ENCODE data around the gene POLD2.

POLD2 gene

GRCh38 chr7:44073664-44074348 is 49.5 kb downstream of the POLD2 start:
- no peak for DNase-seq (ENCODE audit: low read depth in 1 of 2, low spot score in 1 of 2)
- TF ChIP-seq JUND (IDR thresholded peaks at IDR 0.05; ENCODE audit: low read depth) = no peak
- in situ Hi-C loops (cut with HindIII; ENCODE audit: low pct_unique_long_range_greater_than_20kb, low sequenced_read_pairs) = no loop called here

GRCh38 chr7:44072364-44073231 is 50.8 kb downstream of the POLD2 start:
- in situ Hi-C loops (cut with HindIII; ENCODE audit: low pct_unique_long_range_greater_than_20kb, low sequenced_read_pairs) = no loop called here
- no peak for TF ChIP-seq JUND (IDR thresholded peaks at IDR 0.05; ENCODE audit: low read depth)
- DNase-seq (ENCODE audit: low read depth in 1 of 2, low spot score in 1 of 2) = peak; percentile 60 to 77

- DNase-seq (ENCODE audit: low read depth in 1 of 2, low spot score in 1 of 2) = no peak
- TF ChIP-seq JUND (IDR thresholded peaks at IDR 0.05; ENCODE audit: low read depth) = no peak
- in situ Hi-C loops (cut with HindIII; ENCODE audit: low pct_unique_long_range_greater_than_20kb, low sequenced_read_pairs) = no loop called here
These were observed 51.5 kb downstream of the POLD2 start for GRCh38 chr7:44071726-44072363.

- in situ Hi-C loops (cut with HindIII; ENCODE audit: low pct_unique_long_range_greater_than_20kb, low sequenced_read_pairs) = no loop called here
- no peak for DNase-seq (ENCODE audit: low read depth in 1 of 2, low spot score in 1 of 2)
- TF ChIP-seq JUND (IDR thresholded peaks at IDR 0.05; ENCODE audit: low read depth) = no peak
These were observed 55.3 kb downstream of the POLD2 start for GRCh38 chr7:44068054-44068453.

GRCh38 chr7:44067064-44067951 is 56.0 kb downstream of the POLD2 start:
- DNase-seq (ENCODE audit: low read depth in 1 of 2, low spot score in 1 of 2) = peak in 1 of 2 experiments; percentile 18
- TF ChIP-seq JUND (IDR thresholded peaks at IDR 0.05; ENCODE audit: low read depth) = no peak
- in situ Hi-C loops (cut with HindIII; ENCODE audit: low pct_unique_long_range_greater_than_20kb, low sequenced_read_pairs) = no loop called here

DNA sequence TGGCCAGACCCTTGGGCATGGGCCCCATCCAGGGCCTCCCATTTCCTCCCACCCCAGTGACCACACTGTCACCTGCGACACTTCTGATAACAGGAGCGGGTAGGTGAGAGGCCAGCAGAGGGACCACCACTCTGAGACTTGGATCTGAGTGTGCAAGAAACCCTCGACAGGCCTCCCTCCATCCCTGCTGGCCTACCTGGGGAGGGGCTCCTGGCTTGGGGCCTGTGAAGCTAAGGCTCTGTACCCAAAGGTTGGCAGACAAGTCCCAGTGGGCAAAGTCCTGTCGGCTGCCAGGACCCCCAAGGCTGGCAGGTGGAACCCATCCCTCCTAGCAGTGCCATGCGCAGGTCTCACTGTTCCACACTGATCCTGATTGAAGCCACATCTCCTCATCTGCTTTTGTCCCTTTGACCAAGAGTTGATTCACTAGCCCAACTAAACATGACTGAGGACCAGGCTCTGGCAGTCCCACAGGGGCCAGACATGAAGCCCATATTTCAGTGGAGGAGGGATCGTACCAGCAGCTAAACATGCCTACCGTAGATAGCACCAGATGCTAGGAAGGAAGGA is 56.8 kb downstream of the POLD2 start:
- TF ChIP-seq JUND (IDR thresholded peaks at IDR 0.05; ENCODE audit: low read depth) = no peak
- in situ Hi-C loops (cut with HindIII; ENCODE audit: low pct_unique_long_range_greater_than_20kb, low sequenced_read_pairs) = no loop called here
- no peak for DNase-seq (ENCODE audit: low read depth in 1 of 2, low spot score in 1 of 2)

DNA sequence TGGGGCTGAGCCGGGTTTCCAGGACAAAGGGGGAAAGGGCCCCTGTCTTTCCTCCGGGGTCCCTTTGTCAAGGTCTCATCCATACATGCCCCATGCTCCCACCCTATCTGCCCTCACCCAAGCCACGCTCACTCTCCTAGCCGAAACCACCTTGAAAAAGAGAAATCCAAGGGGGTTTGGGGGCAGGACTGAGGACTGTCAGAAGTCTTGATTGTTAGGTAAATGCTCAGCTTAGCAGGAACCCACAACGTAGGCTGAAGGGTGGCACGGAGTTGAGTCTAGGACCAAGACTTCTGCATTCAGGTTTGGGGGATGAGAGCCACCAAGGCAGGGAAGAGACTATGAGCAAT is 57.3 kb downstream of the POLD2 start:
- DNase-seq (ENCODE audit: low read depth in 1 of 2, low spot score in 1 of 2) = no peak
- in situ Hi-C loops (cut with HindIII; ENCODE audit: low pct_unique_long_range_greater_than_20kb, low sequenced_read_pairs) = no loop called here
- no peak for TF ChIP-seq JUND (IDR thresholded peaks at IDR 0.05; ENCODE audit: low read depth)

DNA sequence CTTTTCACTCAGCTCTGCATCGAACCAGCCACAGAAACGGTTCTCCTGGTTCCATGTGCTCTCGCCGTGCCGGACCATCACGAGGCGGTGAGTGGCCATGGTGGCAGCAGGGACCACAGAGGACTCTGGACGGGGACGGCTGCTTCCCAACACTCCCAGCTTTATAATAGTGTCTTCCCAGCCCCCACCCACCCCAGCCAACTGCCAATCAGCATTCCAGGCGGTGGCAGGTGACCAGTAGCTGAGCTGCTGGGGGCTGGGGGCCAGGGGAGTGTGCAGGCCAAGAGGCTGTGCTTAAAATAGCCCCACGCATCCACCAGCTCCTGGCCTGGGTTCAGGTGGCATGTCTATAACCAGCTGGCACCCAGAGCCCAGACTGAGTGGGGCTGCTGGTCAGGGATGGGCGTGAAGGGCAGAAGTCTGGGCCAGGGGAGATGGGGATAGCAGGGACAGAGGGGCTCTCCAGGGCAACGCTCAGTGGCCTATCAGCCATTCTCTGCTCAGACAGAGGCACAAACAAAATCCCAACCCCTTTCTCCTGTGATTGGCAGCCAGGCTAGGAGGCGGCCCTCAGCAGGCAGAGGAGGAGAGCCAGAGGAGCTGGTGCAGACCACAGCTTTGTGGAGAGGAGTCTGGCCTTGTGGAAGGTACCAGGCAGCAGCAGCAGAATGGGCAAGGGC is 57.8 kb downstream of the POLD2 start, which contains the start of gene PGAM2:
PGAM2 (minus strand) TSS at position 137 of the 680 bp plus-strand sequence; CDS start at position 99, 38 bp downstream.
- peak in 1 of 2 experiments; percentile 57 for DNase-seq (ENCODE audit: low read depth in 1 of 2, low spot score in 1 of 2)
- in situ Hi-C loops (cut with HindIII; ENCODE audit: low pct_unique_long_range_greater_than_20kb, low sequenced_read_pairs) = no loop called here
- no peak for TF ChIP-seq JUND (IDR thresholded peaks at IDR 0.05; ENCODE audit: low read depth)

GRCh38 chr7:44064791-44065430 is 58.4 kb downstream of the POLD2 start:
- TF ChIP-seq JUND (IDR thresholded peaks at IDR 0.05; ENCODE audit: low read depth) = no peak
- in situ Hi-C loops (cut with HindIII; ENCODE audit: low pct_unique_long_range_greater_than_20kb, low sequenced_read_pairs) = no loop called here
- DNase-seq (ENCODE audit: low read depth in 1 of 2, low spot score in 1 of 2) = no peak

Data from T47D (cell line).